K562 (cell line): ENCODE measurements around the gene TMEM225B. TPM values are rescaled to one million over a fixed set of nuclear protein-coding genes. Genes with fewer than 3 reads are reported as not detected.
A peak's percentile ranks its signal among the peaks of the same experiment; 100 is the strongest.

ENCODE experiments used
- ATAC-seq: fragments of 200-7000 bp; cut with Tn5 transposase; 3 replicates; pipeline ENCODE4 v1.9.1; 2020; ENCODE audit warnings: moderate library complexity
- BruUV-seq: library from RNA; stranded (reverse); fragments of 400-500 nt; replicated peaks from 2 replicates; lab custom pipeline; 2021; lab: Mats Ljungman, UMichigan
- CTCF ChIA-PET: fragments of 300-600 bp; formaldehyde crosslinking; extraction: SDS; loops from one replicate; lab custom pipeline; 2021; ENCODE audit warnings: low intra/inter-chr PET ratio; lab: Yijun Ruan, JAX
- POLR2A ChIA-PET: fragments of 300-600, 350-650 bp; sonication (Branson Sonifier 250); formaldehyde crosslinking; extraction: SDS; loops from one replicate; lab custom pipeline; 2021; ENCODE audit warnings: antibody characterized with exemption, inconsistent platforms; lab: Yijun Ruan, JAX
- DNase-seq, 4 experiments: peaks; one replicate each; pipeline versions ENCODE4 v3.0.0 to v3.0.0-alpha.2; 2011 to 2018; ENCODE audit warnings: low spot score in 3 of 4, mixed read lengths in 3 of 4; ENCODE audit errors: extremely low read depth in 1 of 4
- FAIRE-seq: peaks from 2 replicates; lab custom pipeline; 2011; peaks lifted over from hg19 to GRCh38; lab: Jason Lieb, UNC
- H2AFZ ChIP-seq: 2 replicates; pipeline ENCODE4 v1.6.0; 2011; ENCODE audit warnings: low read depth, low read length, control low read depth, inconsistent platforms
- H3K27ac ChIP-seq: fragments of 200-600 bp; 3 replicates; pipeline ENCODE4 v1.8.0; 2011; ENCODE audit warnings: low read depth, mild to moderate bottlenecking, control low read depth, inconsistent platforms, low read length, moderate library complexity, mixed read lengths; ENCODE audit errors: extremely low read depth
- H3K27me3 ChIP-seq, 2 experiments: fragments of 300-600 bp in 1 of 2; 2 replicates in 1 of 2; 3 replicates in 1 of 2; pipeline versions ENCODE4 v1.6.0 to v1.8.0; 2011; ENCODE audit warnings: inconsistent platforms in 2 of 2, low read length in 2 of 2, mild to moderate bottlenecking in 1 of 2, mixed read lengths in 1 of 2, moderate library complexity in 1 of 2; ENCODE audit not compliant: control insufficient read depth in 2 of 2, insufficient read depth in 2 of 2
- H3K36me3 ChIP-seq: fragments of 300-600 bp; 3 replicates; pipeline ENCODE4 v1.8.0; 2011; ENCODE audit warnings: mild to moderate bottlenecking, low read length, inconsistent platforms; ENCODE audit not compliant: control insufficient read depth, insufficient read depth
- H3K4me1 ChIP-seq, 2 experiments: fragments of 200-600 bp in 1 of 2; replicated peaks in 1 of 2; 2 replicates in 1 of 2; 3 replicates in 1 of 2; pipeline versions ENCODE4 v1.5.1 to v1.8.0; 2011; ENCODE audit warnings: inconsistent platforms in 2 of 2, low read length in 2 of 2, mild to moderate bottlenecking in 1 of 2, mixed read lengths in 1 of 2, moderate library complexity in 1 of 2; ENCODE audit not compliant: control insufficient read depth in 2 of 2, insufficient read depth in 2 of 2
- H3K4me2 ChIP-seq: 2 replicates; pipeline ENCODE4 v1.6.1; 2011; ENCODE audit warnings: low read length, control low read depth, inconsistent platforms, mixed read lengths; ENCODE audit not compliant: insufficient read depth
- H3K4me3 ChIP-seq: fragments of 200-600 bp; sonication (generic), shearing (Covaris generic); 2 replicates; pipeline ENCODE4 v1.5.1; 2016; ENCODE audit warnings: control low read depth, inconsistent platforms
- H3K79me2 ChIP-seq: fragments of 200-600 bp; 3 replicates; pipeline ENCODE4 v1.8.0; 2011; ENCODE audit warnings: low read length, inconsistent platforms; ENCODE audit not compliant: control insufficient read depth, insufficient read depth
- H3K9ac ChIP-seq, 2 experiments: 2 replicates each; pipeline versions ENCODE4 v1.6.0 to v1.6.1; 2011; ENCODE audit warnings: low read depth in 2 of 2, low read length in 2 of 2, control low read depth in 1 of 2, inconsistent platforms in 1 of 2, mild to moderate bottlenecking in 1 of 2, mixed read lengths in 1 of 2; ENCODE audit not compliant: insufficient read depth in 1 of 2
- H3K9me1 ChIP-seq: one replicate; pipeline ENCODE4 v1.6.0; 2011; ENCODE audit warnings: inconsistent platforms, mild to moderate bottlenecking, low read length, moderate library complexity; ENCODE audit not compliant: control insufficient read depth, insufficient read depth
- H3K9me3 ChIP-seq: replicated peaks from 2 replicates; pipeline ENCODE4 v1.5.1; 2011; ENCODE audit warnings: low read depth, low read length, inconsistent platforms; ENCODE audit not compliant: control insufficient read depth, insufficient read depth
- H4K20me1 ChIP-seq: replicated peaks from 2 replicates; pipeline ENCODE4 v1.6.1; 2011; ENCODE audit warnings: low read length, inconsistent platforms, mixed read lengths; ENCODE audit not compliant: control insufficient read depth, insufficient read depth
- ATF1 ChIP-seq, 2 experiments: fragments of 450-650 bp in 1 of 2; IDR thresholded peaks; 2 replicates each; pipeline ENCODE4 v1.6.1; 2016; ENCODE audit warnings: missing compliant biosample characterization in 1 of 2, missing genetic modification characterization in 1 of 2
- IFI16 ChIP-seq: fragments of 250-450 bp; sonication (Bioruptor Pico); IDR thresholded peaks from 2 replicates; pipeline ENCODE4 v2.1.2; 2022; ENCODE audit warnings: mild to moderate bottlenecking, inconsistent platforms
- KDM1A ChIP-seq, 2 experiments: fragments of 450-650 bp; IDR thresholded peaks; 2 replicates each; pipeline ENCODE4 v1.6.1; 2016; ENCODE audit warnings: mild to moderate bottlenecking in 2 of 2
- LCOR ChIP-seq: sonication (generic); formaldehyde crosslinking; IDR thresholded peaks from 2 replicates; pipeline ENCODE4 v1.8.0; 2022; ENCODE audit warnings: mild to moderate bottlenecking, missing genetic modification reagents
- XRCC4 ChIP-seq: IDR thresholded peaks from one replicate; pipeline ENCODE4 v1.6.1; 2011; ENCODE audit not compliant: insufficient read depth, insufficient read length; ENCODE audit errors: extremely low read depth
- ZNF253 ChIP-seq: fragments of 250-450 bp; sonication (Bioruptor Pico); conservative IDR thresholded peaks from 2 replicates; pipeline ENCODE4 v1.6.1; 2021; ENCODE audit warnings: mild to moderate bottlenecking
- whole genome bisulfite sequencing: fragments of 100-300 bp; shearing (Covaris generic); methylation state at CpG from one replicate; pipeline ENCODE4 v1.1.6; 2016; ENCODE audit warnings: low coverage, mixed read lengths; ENCODE audit not compliant: insufficient coverage; ENCODE audit errors: missing lambda C conversion rate; 5-methylcytosine and 5-hydroxymethylcytosine counted together
- in situ Hi-C: fragments of 300-500 bp; cut with MboI; formaldehyde crosslinking; loops from 4 replicates; pipeline ENCODE4 v1.15.0; 2018; ENCODE audit warnings: inconsistent platforms, mixed read lengths
- intact Hi-C: fragments of 100-400 bp; cut with micrococcal nuclease; formaldehyde crosslinking; loops from 2 replicates; pipeline ENCODE4 v1.14.2; 2022
- polyA plus RNA-seq, 8 experiments: library from polyadenylated mRNA; depleted of rRNA in 4 of 8; stranded (reverse) in 5 of 8; unstranded in 3 of 8; fragments of >200 nt; fragmentation: Nextera tagmentation in 2 of 8; fragmentation: Illumina TruSeq in 1 of 8; extraction: Ambion mirVana in 2 of 8; extraction: Trizol in 1 of 8; gene quantifications; 2 replicates each; pipeline versions ENCODE4 v1.2.1 to v1.2.3, GENCODE V29; 2011 to 2014; ENCODE audit warnings: inconsistent platforms in 1 of 8, missing spikeins in 1 of 8
- total RNA-seq, 7 experiments: library from RNA; depleted of rRNA in 6 of 7; stranded (reverse); fragments of >200 nt in 6 of 7; fragmentation: Illumina TruSeq in 2 of 7; extraction: Trizol in 2 of 7; gene quantifications; 2 replicates each; pipeline versions ENCODE4 v1.2.1 to v1.2.3, GENCODE V29; 2011 to 2021; ENCODE audit warnings: low replicate concordance in 1 of 7
- TF ChIP-seq, protein P1 (sequence below), 2 experiments: fragments of 450-650 bp; formaldehyde crosslinking in 1 of 2; IDR thresholded peaks; 2 replicates each; pipeline versions ENCODE4 v1.4.0 to v1.6.1; 2014 to 2020; ENCODE audit warnings: mild to moderate bottlenecking in 2 of 2, borderline replicate concordance in 1 of 2, low read depth in 1 of 2

TMEM225B gene
- total and polyA plus RNA-seq, 9 of the 15 experiments (the other 6 are each of a cell fraction or from before 2014, with no cell fraction given): 0.08 to 0.73 (median 0.56) TPM

DNA sequence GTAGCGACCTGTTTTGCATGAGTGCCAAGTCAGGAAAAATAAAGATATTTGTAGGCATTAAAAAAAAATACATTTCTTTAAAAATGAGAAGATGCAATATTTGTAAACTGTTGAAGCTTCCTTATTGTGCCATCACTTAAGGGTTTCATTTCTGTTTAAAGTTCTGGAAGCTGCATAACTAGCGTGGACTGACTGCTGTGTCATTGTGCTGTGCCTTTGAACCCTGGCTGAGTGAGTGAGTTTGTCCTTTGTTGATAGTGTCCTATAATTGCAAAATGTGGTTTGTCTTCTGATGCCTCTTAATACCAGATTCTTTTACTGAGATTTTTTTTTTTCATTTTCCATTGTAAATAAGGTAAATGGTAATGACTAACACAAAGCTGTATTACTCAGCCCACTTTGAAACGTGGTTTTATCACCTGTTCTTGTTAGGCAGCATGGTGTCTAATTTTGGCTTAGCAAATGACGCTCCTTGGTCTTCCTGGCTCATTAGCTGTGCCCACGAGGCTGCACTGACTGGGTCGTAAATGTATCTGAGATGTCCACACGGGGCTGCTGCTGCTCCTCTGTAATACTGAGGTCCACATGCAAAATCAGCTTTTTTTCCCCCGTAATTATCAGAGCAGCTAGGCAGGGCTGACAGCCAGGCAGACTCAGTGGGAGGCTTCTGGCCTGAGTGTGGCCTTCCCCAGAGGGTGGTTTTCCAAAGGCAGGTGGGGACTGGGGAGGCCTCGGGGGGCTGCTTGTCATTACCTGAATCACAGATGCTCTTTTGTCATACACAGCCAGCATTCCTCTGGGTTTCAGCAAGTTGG is 33.4 kb downstream of the TMEM225B start:
- WGBS: 35% methylated on average over 9 of the region's 9 CpGs
- Histone ChIP-seq H3K9me3 (no peaks in the 10 kb centered on the region), H3K4me1 (peaks cover 0 to 4% of the 10 kb centered on the region in 2 experiments; a peak in 4 of 5 replicates), H4K20me1 (no peaks in the 10 kb centered on the region; the same call in 1 of the 2 replicates), H3K4me3 (no peak overlapping the region), H3K36me3 (peaks cover 64% of the 10 kb centered on the region), H3K4me2 (no peak overlapping the region), H3K9me1 (no peaks in the 10 kb centered on the region), H3K27me3 (no peaks in the 10 kb centered on the region), H2AFZ (no peak overlapping the region), H3K79me2 (no peaks in the 10 kb centered on the region), H3K27ac (no peak overlapping the region; the same call in 2 of the 3 replicates), H3K9ac (peak overlapping the region in 1 of 2 experiments; percentile 61; a peak in 2 of 4 replicates)
- ATAC-seq: peak; percentile 94
- intact Hi-C loops (loop anchor here (1.0 to 5.0 kb wide), 4 partner anchors 207 to 360 kb away; partner anchors contain the start of genes OR2AE1 and TRIM4), in situ Hi-C loops (no loop called here)
- POLR2A ChIA-PET: interaction anchor here (0.6 to 4.3 kb wide), 11 partner anchors 9 to 208 kb away, joined by 3 to 29 read pairs (median 4); partner anchors contain the start of genes CYP3A5, ZNF655 and ZSCAN25
- no TSS peak for BruUV-seq
- CTCF ChIA-PET: interaction anchor here (1.1 to 1.2 kb wide), 2 partner anchors 207 to 360 kb away, joined by 5 to 8 read pairs; no protein-coding TSS in a partner anchor
- peak; percentile 87 for FAIRE-seq
- DNase-seq: peak; percentile 39 to 76 (median 58)
- TF ChIP-seq LCOR (CRISPR knock-in tag) (0 out of 2 replicates have a peak, but pooled peaks have one; percentile 40), IFI16 (CRISPR knock-in tag) (no peak), ATF1 (CRISPR knock-in tag; IDR thresholded peaks at IDR 0.05) (no peak), ATF1 (tag; IDR thresholded peaks at IDR 0.05) (0 out of 2 replicates have a peak, but pooled peaks have one; percentile 26), ZNF253 (no peak), KDM1A (IDR thresholded peaks at IDR 0.05) (peak; percentile 67 to 75), XRCC4 (no peak)
- TF ChIP-seq, protein P1, sequence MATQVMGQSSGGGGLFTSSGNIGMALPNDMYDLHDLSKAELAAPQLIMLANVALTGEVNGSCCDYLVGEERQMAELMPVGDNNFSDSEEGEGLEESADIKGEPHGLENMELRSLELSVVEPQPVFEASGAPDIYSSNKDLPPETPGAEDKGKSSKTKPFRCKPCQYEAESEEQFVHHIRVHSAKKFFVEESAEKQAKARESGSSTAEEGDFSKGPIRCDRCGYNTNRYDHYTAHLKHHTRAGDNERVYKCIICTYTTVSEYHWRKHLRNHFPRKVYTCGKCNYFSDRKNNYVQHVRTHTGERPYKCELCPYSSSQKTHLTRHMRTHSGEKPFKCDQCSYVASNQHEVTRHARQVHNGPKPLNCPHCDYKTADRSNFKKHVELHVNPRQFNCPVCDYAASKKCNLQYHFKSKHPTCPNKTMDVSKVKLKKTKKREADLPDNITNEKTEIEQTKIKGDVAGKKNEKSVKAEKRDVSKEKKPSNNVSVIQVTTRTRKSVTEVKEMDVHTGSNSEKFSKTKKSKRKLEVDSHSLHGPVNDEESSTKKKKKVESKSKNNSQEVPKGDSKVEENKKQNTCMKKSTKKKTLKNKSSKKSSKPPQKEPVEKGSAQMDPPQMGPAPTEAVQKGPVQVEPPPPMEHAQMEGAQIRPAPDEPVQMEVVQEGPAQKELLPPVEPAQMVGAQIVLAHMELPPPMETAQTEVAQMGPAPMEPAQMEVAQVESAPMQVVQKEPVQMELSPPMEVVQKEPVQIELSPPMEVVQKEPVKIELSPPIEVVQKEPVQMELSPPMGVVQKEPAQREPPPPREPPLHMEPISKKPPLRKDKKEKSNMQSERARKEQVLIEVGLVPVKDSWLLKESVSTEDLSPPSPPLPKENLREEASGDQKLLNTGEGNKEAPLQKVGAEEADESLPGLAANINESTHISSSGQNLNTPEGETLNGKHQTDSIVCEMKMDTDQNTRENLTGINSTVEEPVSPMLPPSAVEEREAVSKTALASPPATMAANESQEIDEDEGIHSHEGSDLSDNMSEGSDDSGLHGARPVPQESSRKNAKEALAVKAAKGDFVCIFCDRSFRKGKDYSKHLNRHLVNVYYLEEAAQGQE (IDR thresholded peaks at IDR 0.05; ENCODE audit: borderline replicate concordance): peak; percentile 92
- TF ChIP-seq, protein P1 (CRISPR knock-in tag; IDR thresholded peaks at IDR 0.05; ENCODE audit: low read depth): no peak
